SHP77 (cell line): Measurements from ENCODE around the gene ARID2.

Source experiments
- DNase-seq, 2 experiments: peaks; one replicate each; lab custom pipeline; 2025; lab: John Stamatoyannopoulos, UW

The ARID2 gene

GRCh38 chr12:45866299-45866698 is 136.8 kb downstream of the ARID2 start:
- DNase-seq: no peak

GRCh38 chr12:45872446-45872845 is 142.9 kb downstream of the ARID2 start:
- DNase-seq: no peak

- DNase-seq: no peak
Observed at GRCh38 chr12:45877069-45877468, 147.6 kb downstream of the ARID2 start.

GRCh38 chr12:45878630-45879255 is 149.2 kb downstream of the ARID2 start:
- no peak for DNase-seq

GRCh38 chr12:45879363-45879895 is 149.9 kb downstream of the ARID2 start:
- no peak for DNase-seq

- no peak for DNase-seq
Observed at GRCh38 chr12:45880533-45880932, 151.0 kb downstream of the ARID2 start.

- DNase-seq: no peak
Observed at GRCh38 chr12:45883187-45883586, 153.7 kb downstream of the ARID2 start.

- no peak for DNase-seq
Observed at GRCh38 chr12:45886685-45887084, 157.2 kb downstream of the ARID2 start.

GRCh38 chr12:45887544-45887943 is 158.0 kb downstream of the ARID2 start:
- no peak for DNase-seq

GRCh38 chr12:45890276-45890675 is 160.8 kb downstream of the ARID2 start:
- DNase-seq: no peak

GRCh38 chr12:45893240-45893639 is 163.7 kb downstream of the ARID2 start:
- no peak for DNase-seq

- DNase-seq: no peak
Observed at GRCh38 chr12:45895961-45896360, 166.5 kb downstream of the ARID2 start.

GRCh38 chr12:45898094-45898493 is 168.6 kb downstream of the ARID2 start:
- DNase-seq: no peak

- no peak for DNase-seq
Observed at GRCh38 chr12:45907955-45908354, 178.4 kb downstream of the ARID2 start.

- DNase-seq: no peak
Observed at GRCh38 chr12:45909041-45909713, 179.7 kb downstream of the ARID2 start.

- no peak for DNase-seq
Observed at GRCh38 chr12:45912774-45913173, 183.3 kb downstream of the ARID2 start.

GRCh38 chr12:45913631-45914030 is 184.1 kb downstream of the ARID2 start:
- no peak for DNase-seq

- DNase-seq: no peak
Observed at GRCh38 chr12:45914090-45914489, 184.6 kb downstream of the ARID2 start.

- DNase-seq: no peak
Observed at GRCh38 chr12:45915405-45915804, 185.9 kb downstream of the ARID2 start.

- DNase-seq: no peak
Observed at GRCh38 chr12:45918818-45919217, 189.3 kb downstream of the ARID2 start.

GRCh38 chr12:45928309-45928708 is 198.8 kb downstream of the ARID2 start:
- no peak for DNase-seq

GRCh38 chr12:45930369-45930768 is 200.9 kb downstream of the ARID2 start:
- no peak for DNase-seq

- no peak for DNase-seq
Observed at GRCh38 chr12:45933504-45933903, 204.0 kb downstream of the ARID2 start.

- no peak for DNase-seq
Observed at GRCh38 chr12:45934956-45935355, 205.4 kb downstream of the ARID2 start.
